Parathyroid adenoma (tissue), 2 donors: ENCODE measurements around the gene ANGPTL3.
"Not testable (repeated sequence)": the region's sequence is repeated elsewhere in the genome, so short reads cannot be mapped to it uniquely, and the experiment has no call there.

Source experiments
- H2AFZ ChIP-seq: fragments of 300-600 bp; sonication (generic); one replicate; pipeline ENCODE4 v1.7.0; 2017; ENCODE audit warnings: antibody characterized with exemption, mild to moderate bottlenecking
- H3K27ac ChIP-seq: fragments of 300-600 bp; sonication (generic); one replicate; pipeline ENCODE4 v1.7.0; 2017
- H3K27me3 ChIP-seq: fragments of 300-600 bp; sonication (generic); one replicate; pipeline ENCODE4 v1.7.0; 2017; ENCODE audit warnings: low read length; ENCODE audit not compliant: control insufficient read depth, insufficient read depth
- H3K36me3 ChIP-seq: fragments of 300-600 bp; sonication (generic); one replicate; pipeline ENCODE4 v1.7.0; 2017; ENCODE audit warnings: low read length; ENCODE audit not compliant: control insufficient read depth, insufficient read depth
- H3K4me1 ChIP-seq: fragments of 300-600 bp; sonication (generic); one replicate; pipeline ENCODE4 v1.7.0; 2017; ENCODE audit warnings: control low read depth
- H3K4me2 ChIP-seq: fragments of 300-600 bp; sonication (generic); one replicate; pipeline ENCODE4 v1.7.0; 2017; ENCODE audit warnings: low read length
- H3K4me3 ChIP-seq: fragments of 300-600 bp; sonication (generic); one replicate; pipeline ENCODE4 v1.7.0; 2017; ENCODE audit warnings: low read depth, low read length
- H3K79me2 ChIP-seq: fragments of 300-600 bp; sonication (generic); one replicate; pipeline ENCODE4 v1.7.0; 2017; ENCODE audit warnings: control low read depth
- H3K9ac ChIP-seq: fragments of 300-600 bp; sonication (generic); one replicate; pipeline ENCODE4 v1.7.0; 2017; ENCODE audit warnings: mild to moderate bottlenecking
- H3K9me3 ChIP-seq: fragments of 300-600 bp; sonication (generic); one replicate; pipeline ENCODE4 v1.7.0; 2017; ENCODE audit warnings: low read length; ENCODE audit not compliant: control insufficient read depth
- TF ChIP-seq, protein P1 (sequence below): fragments of 300-600 bp; sonication (generic); IDR thresholded peaks from one replicate; pipeline ENCODE4 v1.7.0; 2017; ENCODE audit warnings: antibody characterized with exemption, mild to moderate bottlenecking
- donor health status: primary hyperparathyroidism.

The ANGPTL3 gene, protein sequence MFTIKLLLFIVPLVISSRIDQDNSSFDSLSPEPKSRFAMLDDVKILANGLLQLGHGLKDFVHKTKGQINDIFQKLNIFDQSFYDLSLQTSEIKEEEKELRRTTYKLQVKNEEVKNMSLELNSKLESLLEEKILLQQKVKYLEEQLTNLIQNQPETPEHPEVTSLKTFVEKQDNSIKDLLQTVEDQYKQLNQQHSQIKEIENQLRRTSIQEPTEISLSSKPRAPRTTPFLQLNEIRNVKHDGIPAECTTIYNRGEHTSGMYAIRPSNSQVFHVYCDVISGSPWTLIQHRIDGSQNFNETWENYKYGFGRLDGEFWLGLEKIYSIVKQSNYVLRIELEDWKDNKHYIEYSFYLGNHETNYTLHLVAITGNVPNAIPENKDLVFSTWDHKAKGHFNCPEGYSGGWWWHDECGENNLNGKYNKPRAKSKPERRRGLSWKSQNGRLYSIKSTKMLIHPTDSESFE

GRCh38 chr1:62597281-62597680 lies at the start of gene ANGPTL3:
Gene ANGPTL3 (plus strand): TSS chr1:62597520. CDS start chr1:62597567, 47 bp downstream.
- no peaks in the 10 kb centered on the region for H3K4me1 ChIP-seq
- TF ChIP-seq, protein P1, sequence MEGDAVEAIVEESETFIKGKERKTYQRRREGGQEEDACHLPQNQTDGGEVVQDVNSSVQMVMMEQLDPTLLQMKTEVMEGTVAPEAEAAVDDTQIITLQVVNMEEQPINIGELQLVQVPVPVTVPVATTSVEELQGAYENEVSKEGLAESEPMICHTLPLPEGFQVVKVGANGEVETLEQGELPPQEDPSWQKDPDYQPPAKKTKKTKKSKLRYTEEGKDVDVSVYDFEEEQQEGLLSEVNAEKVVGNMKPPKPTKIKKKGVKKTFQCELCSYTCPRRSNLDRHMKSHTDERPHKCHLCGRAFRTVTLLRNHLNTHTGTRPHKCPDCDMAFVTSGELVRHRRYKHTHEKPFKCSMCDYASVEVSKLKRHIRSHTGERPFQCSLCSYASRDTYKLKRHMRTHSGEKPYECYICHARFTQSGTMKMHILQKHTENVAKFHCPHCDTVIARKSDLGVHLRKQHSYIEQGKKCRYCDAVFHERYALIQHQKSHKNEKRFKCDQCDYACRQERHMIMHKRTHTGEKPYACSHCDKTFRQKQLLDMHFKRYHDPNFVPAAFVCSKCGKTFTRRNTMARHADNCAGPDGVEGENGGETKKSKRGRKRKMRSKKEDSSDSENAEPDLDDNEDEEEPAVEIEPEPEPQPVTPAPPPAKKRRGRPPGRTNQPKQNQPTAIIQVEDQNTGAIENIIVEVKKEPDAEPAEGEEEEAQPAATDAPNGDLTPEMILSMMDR, result no peak
- no peaks in the 10 kb centered on the region for H3K27me3 ChIP-seq
- H3K9me3 ChIP-seq, result no peaks in the 10 kb centered on the region
- H3K4me3 ChIP-seq, result no peak within 1 kb of the TSS
- no peak within 1 kb of the TSS for H3K4me2 ChIP-seq
- H3K9ac ChIP-seq, result no peak within 1 kb of the TSS
- H3K27ac ChIP-seq, result no peak within 1 kb of the TSS
- H3K79me2 ChIP-seq, result no peaks in the 10 kb centered on the region
- no peak within 1 kb of the TSS for H2AFZ ChIP-seq
- H3K36me3 ChIP-seq, result no peaks in the 10 kb centered on the region

DNA sequence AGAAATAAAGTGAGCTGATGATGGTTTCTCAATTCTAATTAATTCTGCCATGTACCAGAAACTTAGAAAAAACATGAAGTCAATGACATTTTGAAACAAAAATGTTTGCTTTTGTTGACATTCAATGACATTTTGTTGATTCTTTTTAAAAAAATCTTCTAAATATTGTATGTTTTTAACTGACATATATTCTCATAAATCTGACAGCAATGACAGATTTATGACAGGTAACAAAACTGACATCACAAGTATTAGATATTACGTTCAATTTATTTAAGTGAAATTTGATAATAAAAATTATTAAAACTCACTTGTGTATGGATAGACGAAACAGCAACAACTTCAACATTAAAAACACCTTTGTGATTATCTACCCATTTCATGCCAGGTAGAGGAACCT lies 36.0 kb upstream of the ANGPTL3 start:
- Histone ChIP-seq H2AFZ (no peak overlapping the region), H3K4me3 (no peak overlapping the region), H3K27ac (no peak overlapping the region), H3K9ac (no peak overlapping the region), H3K36me3 (no peaks in the 10 kb centered on the region), H3K9me3 (no peaks in the 10 kb centered on the region), H3K4me2 (no peak overlapping the region), H3K4me1 (no peaks in the 10 kb centered on the region), H3K79me2 (no peaks in the 10 kb centered on the region), H3K27me3 (no peaks in the 10 kb centered on the region)
- TF ChIP-seq, protein P1, result no peak

DNA sequence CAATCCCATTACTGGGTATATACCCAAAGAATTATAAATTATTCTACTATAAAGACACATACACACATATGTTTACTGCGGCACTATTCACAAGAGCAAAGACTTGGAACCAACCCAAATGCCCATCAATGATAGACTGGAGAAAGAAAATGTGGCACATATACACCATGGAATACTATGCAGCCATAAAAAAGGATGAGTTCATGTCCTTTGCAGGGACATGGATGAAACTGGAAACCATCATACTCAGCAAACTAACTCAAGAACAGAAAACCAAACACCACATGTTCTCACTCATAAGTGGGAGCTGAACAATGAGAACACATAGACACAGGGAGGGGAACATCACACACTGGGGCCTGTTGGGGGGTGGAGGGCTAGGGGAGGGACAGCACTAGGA lies 30.1 kb upstream of the ANGPTL3 start:
- H3K9ac ChIP-seq, H3K4me1 ChIP-seq, H3K4me2 ChIP-seq, H3K27ac ChIP-seq, H2AFZ ChIP-seq, H3K36me3 ChIP-seq, H3K27me3 ChIP-seq, H3K9me3 ChIP-seq, H3K79me2 ChIP-seq, H3K4me3 ChIP-seq: not testable (repeated sequence)

GRCh38 chr1:62567926-62568325 lies 29.4 kb upstream of the ANGPTL3 start:
- H3K9ac ChIP-seq, H3K4me2 ChIP-seq, H2AFZ ChIP-seq, H3K4me3 ChIP-seq, H3K27me3 ChIP-seq, H3K36me3 ChIP-seq, H3K4me1 ChIP-seq, H3K79me2 ChIP-seq, H3K9me3 ChIP-seq, H3K27ac ChIP-seq: not testable (repeated sequence)

DNA sequence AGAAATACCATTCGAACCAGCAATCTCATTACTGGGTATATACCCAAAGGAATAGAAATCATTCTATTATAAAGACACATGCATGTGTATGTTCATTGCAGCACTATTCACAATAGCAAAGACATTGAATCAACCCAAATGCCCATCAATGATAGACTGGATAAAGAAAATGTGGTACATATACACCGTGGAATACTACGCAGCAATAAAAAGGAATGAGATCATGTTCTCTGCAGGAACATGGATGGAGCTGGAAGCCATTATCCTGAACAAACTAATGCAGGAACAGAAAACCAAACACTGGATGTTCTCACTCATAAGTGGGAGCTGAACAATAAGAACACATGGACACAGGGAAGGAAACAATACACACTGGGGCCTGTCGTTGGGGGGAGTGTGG lies 25.8 kb upstream of the ANGPTL3 start:
- not testable (repeated sequence) for H3K36me3 ChIP-seq

GRCh38 chr1:62572476-62572875 lies 24.8 kb upstream of the ANGPTL3 start:
- H3K27me3 ChIP-seq, result no peaks in the 10 kb centered on the region
- H3K9ac ChIP-seq, result no peak overlapping the region
- no peak overlapping the region for H2AFZ ChIP-seq
- TF ChIP-seq, protein P1, result no peak
- H3K27ac ChIP-seq, result no peak overlapping the region
- no peaks in the 10 kb centered on the region for H3K79me2 ChIP-seq
- H3K4me1 ChIP-seq, result no peaks in the 10 kb centered on the region
- no peak overlapping the region for H3K4me2 ChIP-seq
- no peaks in the 10 kb centered on the region for H3K36me3 ChIP-seq
- no peaks in the 10 kb centered on the region for H3K9me3 ChIP-seq
- no peak overlapping the region for H3K4me3 ChIP-seq

More for the DNA sequence above, 25.8 kb upstream of the ANGPTL3 start:
- H3K4me3 ChIP-seq, H3K4me2 ChIP-seq, H3K27me3 ChIP-seq, H3K27ac ChIP-seq, H3K9ac ChIP-seq, H2AFZ ChIP-seq, H3K79me2 ChIP-seq, H3K4me1 ChIP-seq, H3K9me3 ChIP-seq: not testable (repeated sequence)
